IgD-negative memory B cell (primary cell): ENCODE results near the gene HAVCR1. TPM values are rescaled to one million over a fixed set of nuclear protein-coding genes. Genes with fewer than 3 reads are reported as not detected.
"Not testable (repeated sequence)": the region's sequence is repeated elsewhere in the genome, so short reads cannot be mapped to it uniquely, and the experiment has no call there.

Experiments used
- H3K27ac Mint-ChIP-seq, 3 donors: one replicate each; pipeline ENCODE4 v1.8.0; 2020 to 2022; ENCODE audit warnings: mild to moderate bottlenecking in 3 of 3, mixed read lengths in 3 of 3, moderate library complexity in 1 of 3
- H3K27me3 Mint-ChIP-seq: one replicate; pipeline ENCODE4 v1.8.0; 2021; ENCODE audit warnings: mixed read lengths
- H3K36me3 Mint-ChIP-seq: one replicate; pipeline ENCODE4 v1.8.0; 2020; ENCODE audit warnings: mild to moderate bottlenecking, mixed read lengths
- H3K4me1 Mint-ChIP-seq, 3 donors: one replicate each; pipeline ENCODE4 v1.8.0; 2020 to 2022; ENCODE audit warnings: mixed read lengths in 3 of 3, mild to moderate bottlenecking in 1 of 3
- H3K4me3 Mint-ChIP-seq, 4 donors: one replicate each; pipeline ENCODE4 v1.8.0; 2020 to 2022; ENCODE audit warnings: mild to moderate bottlenecking in 4 of 4, mixed read lengths in 4 of 4, moderate library complexity in 3 of 4
- H3K9me3 Mint-ChIP-seq, 3 donors: one replicate each; pipeline ENCODE4 v1.8.0; 2020 to 2021; ENCODE audit warnings: mixed read lengths in 3 of 3, mild to moderate bottlenecking in 1 of 3
- polyA plus RNA-seq: library from polyadenylated mRNA; unstranded; fragments of 300-500 nt; fragmentation: Illumina TruSeq; gene quantifications from one replicate; pipeline ENCODE4 v1.2.3, GENCODE V29; 2021

The HAVCR1 gene
- polyA plus RNA-seq, 1 donor from 2014 or later: not detected

GRCh38 chr5:157063776-157064430, 5.0 kb upstream of the HAVCR1 start:
- H3K36me3 Mint-ChIP-seq: no peaks in the 10 kb centered on the region
- no peak overlapping the region for H3K4me3 Mint-ChIP-seq
- peaks cover 2% of the 10 kb centered on the region for H3K27me3 Mint-ChIP-seq
- no peaks in the 10 kb centered on the region for H3K4me1 Mint-ChIP-seq
- H3K9me3 Mint-ChIP-seq: no peaks in the 10 kb centered on the region
- no peak overlapping the region for H3K27ac Mint-ChIP-seq

DNA sequence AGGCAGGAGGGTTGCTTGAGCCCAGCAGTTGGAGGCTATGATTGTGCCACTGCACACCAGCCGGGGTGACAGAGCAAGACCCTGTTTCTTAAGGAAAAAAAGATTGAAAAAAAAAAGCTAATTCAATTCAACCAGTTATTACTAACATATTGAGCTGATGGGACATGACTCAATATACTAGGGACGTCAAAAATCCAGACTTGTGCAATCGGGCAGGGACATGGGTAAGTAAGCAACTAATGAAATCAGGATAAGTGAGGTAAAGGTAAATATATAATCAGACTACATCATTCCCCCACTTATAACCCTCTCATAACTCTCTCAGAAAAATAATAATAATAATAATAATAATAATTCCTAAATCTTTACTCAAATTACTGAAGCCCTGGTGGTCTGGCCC, 975 bp upstream of the HAVCR1 start:
- H3K4me1 Mint-ChIP-seq: no peaks in the 10 kb centered on the region
- H3K27me3 Mint-ChIP-seq: peaks cover 2% of the 10 kb centered on the region
- H3K9me3 Mint-ChIP-seq: peaks cover 0 to 2% (median 0%) of the 10 kb centered on the region in 3 donors
- no peak overlapping the region for H3K4me3 Mint-ChIP-seq
- H3K36me3 Mint-ChIP-seq: no peaks in the 10 kb centered on the region
- no peak overlapping the region for H3K27ac Mint-ChIP-seq

- Mint-ChIP-seq H3K27ac (peak overlapping the region in 1 of 3 donors; percentile 22), H3K27me3 (no peaks in the 10 kb centered on the region), H3K9me3 (peaks cover 0 to 2% (median 0%) of the 10 kb centered on the region in 3 donors), H3K36me3 (no peaks in the 10 kb centered on the region), H3K4me1 (no peaks in the 10 kb centered on the region), H3K4me3 (no peak overlapping the region)
Observed at GRCh38 chr5:157057459-157058370, 1.2 kb downstream of the HAVCR1 start.

DNA sequence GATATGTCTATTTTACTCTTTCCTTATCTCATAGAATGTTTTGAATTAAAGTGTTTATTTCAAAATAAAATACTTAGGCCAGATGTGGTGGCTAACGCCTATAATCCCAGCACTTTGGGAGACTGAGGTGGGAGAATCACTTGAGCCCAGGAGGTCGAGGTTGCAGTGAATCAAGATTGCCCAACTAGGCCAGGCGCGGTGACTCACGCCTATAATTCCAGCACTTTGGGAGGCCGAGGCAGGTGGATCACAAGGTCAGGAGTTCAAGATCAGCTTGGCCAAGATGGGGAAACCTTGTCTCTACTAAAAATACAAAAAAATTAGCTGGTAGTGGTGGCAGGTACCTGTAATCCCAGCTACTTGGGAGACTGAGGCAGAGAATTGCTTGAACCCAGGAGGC, 2.1 kb downstream of the HAVCR1 start:
- H3K27ac Mint-ChIP-seq: peak overlapping the region in 1 of 3 donors; percentile 22
- not testable (repeated sequence) for H3K9me3 Mint-ChIP-seq, H3K36me3 Mint-ChIP-seq, H3K27me3 Mint-ChIP-seq, H3K4me3 Mint-ChIP-seq, H3K4me1 Mint-ChIP-seq

- no peak overlapping the region for H3K27ac Mint-ChIP-seq
Observed at GRCh38 chr5:157051604-157052245, 7.2 kb downstream of the HAVCR1 start.

GRCh38 chr5:157050050-157050449, 8.9 kb downstream of the HAVCR1 start:
- H3K27ac Mint-ChIP-seq: peak overlapping the region in 1 of 3 donors; percentile 26
- no peaks in the 10 kb centered on the region for H3K36me3 Mint-ChIP-seq
- H3K27me3 Mint-ChIP-seq: peaks cover 3% of the 10 kb centered on the region
- peak overlapping the region in 2 of 4 donors; percentile 3 to 51 for H3K4me3 Mint-ChIP-seq
- peaks cover 0 to 6% (median 0%) of the 10 kb centered on the region in 3 donors for H3K4me1 Mint-ChIP-seq
- H3K9me3 Mint-ChIP-seq: no peaks in the 10 kb centered on the region

More at GRCh38 chr5:157051604-157052245, 7.2 kb downstream of the HAVCR1 start:
- Mint-ChIP-seq H3K4me3 (no peak overlapping the region), H3K27me3 (peaks cover 3% of the 10 kb centered on the region), H3K36me3 (no peaks in the 10 kb centered on the region), H3K4me1 (peaks cover 0 to 6% (median 0%) of the 10 kb centered on the region in 3 donors), H3K9me3 (no peaks in the 10 kb centered on the region)

- peak overlapping the region in 2 of 4 donors; percentile 3 to 51 for H3K4me3 Mint-ChIP-seq
- H3K4me1 Mint-ChIP-seq: peaks cover 0 to 6% (median 0%) of the 10 kb centered on the region in 3 donors
- H3K27me3 Mint-ChIP-seq: peaks cover 3% of the 10 kb centered on the region
- H3K9me3 Mint-ChIP-seq: no peaks in the 10 kb centered on the region
- peak overlapping the region in 1 of 3 donors; percentile 26 for H3K27ac Mint-ChIP-seq
- H3K36me3 Mint-ChIP-seq: no peaks in the 10 kb centered on the region
Observed at GRCh38 chr5:157049605-157050004, 9.3 kb downstream of the HAVCR1 start.

DNA sequence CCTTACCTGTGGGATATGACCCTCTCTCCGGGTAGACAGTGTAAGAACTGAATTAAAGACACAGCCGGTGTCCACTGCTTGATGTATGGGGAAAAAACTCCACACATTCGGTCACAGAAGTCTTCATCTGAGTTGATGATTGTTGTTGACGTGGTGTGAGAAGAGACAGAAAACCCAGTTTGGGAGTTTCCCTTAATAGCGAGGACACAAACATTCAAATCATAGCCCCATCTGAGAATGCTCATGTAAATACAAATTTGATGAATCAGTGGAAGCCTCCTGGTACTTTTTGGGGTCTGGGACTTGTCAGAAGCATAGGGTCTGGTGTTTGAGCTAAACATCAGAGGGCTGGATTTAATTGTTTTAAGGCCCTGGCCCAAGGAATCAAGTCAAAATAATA, 11.0 kb downstream of the HAVCR1 start:
- Mint-ChIP-seq H3K9me3 (no peaks in the 10 kb centered on the region), H3K27me3 (peaks cover 3% of the 10 kb centered on the region), H3K4me3 (no peak overlapping the region), H3K36me3 (no peaks in the 10 kb centered on the region), H3K4me1 (peaks cover 0 to 6% (median 0%) of the 10 kb centered on the region in 3 donors), H3K27ac (no peak overlapping the region)

DNA sequence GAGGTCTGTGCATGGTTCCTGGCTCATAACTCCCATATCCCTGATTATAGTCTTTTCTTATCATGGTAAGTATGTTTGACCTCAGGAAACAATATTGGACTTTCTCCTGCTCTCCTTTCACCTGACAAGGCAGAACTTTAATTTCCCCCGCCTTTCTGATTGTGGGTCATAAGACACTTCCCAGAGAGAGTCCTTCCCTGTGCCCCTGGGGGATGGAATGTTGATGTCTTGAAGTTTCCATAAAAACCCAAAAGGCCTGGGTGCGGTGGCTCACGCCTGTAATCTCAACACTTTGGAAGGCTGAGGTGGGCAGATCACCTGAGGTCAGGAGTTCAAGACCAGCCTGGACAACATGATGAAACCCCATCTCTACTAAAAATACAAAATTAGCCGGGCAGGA, 11.9 kb downstream of the HAVCR1 start:
- H3K27ac Mint-ChIP-seq: peak overlapping the region in 1 of 3 donors; percentile 31
- not testable (repeated sequence) for H3K9me3 Mint-ChIP-seq, H3K4me1 Mint-ChIP-seq, H3K36me3 Mint-ChIP-seq, H3K27me3 Mint-ChIP-seq, H3K4me3 Mint-ChIP-seq

DNA sequence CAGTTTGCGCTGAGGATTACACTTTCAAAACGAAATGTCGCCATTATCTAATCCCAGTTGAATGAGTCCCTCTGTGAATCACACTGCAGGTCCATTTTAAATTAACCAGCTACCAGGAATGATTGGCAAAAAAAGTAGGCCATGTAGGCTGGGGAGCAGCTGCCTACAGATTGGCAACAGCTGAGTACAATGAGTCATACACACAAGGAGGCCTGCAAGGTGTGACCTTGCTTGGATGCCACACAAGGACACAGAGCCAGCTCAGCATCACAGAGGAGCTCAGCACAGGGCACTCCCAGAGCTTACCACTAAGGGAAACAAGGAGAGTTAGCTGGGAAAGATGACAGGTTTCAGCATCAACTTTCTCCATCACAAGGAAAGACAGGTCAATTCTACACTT, 12.9 kb downstream of the HAVCR1 start:
- H3K27me3 Mint-ChIP-seq: peaks cover 3% of the 10 kb centered on the region
- no peaks in the 10 kb centered on the region for H3K36me3 Mint-ChIP-seq
- no peaks in the 10 kb centered on the region for H3K9me3 Mint-ChIP-seq
- H3K27ac Mint-ChIP-seq: peak overlapping the region in 1 of 3 donors; percentile 67
- H3K4me1 Mint-ChIP-seq: peaks cover 0 to 6% (median 0%) of the 10 kb centered on the region in 3 donors
- H3K4me3 Mint-ChIP-seq: no peak overlapping the region

DNA sequence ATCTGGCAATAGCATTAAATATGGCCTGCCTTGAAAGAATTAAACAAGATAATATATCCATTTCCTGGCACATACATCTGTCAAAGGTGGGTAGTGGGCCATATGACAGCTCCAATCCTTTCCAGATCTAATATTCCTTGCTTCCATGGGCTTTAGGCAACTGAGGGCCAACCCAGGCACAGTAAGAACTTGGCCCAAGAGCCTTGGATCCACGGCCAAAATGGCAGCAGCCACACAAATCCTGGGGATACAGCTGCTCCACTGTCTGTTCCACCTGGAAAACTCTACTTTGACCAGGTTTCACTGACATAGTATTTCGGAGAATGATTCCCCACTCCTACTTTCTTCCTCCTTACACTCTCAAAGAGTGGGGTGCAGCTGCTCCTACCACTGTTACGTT, 13.3 kb downstream of the HAVCR1 start:
- peaks cover under 1% of the 10 kb centered on the region for H3K27me3 Mint-ChIP-seq
- peaks cover 0 to 6% (median 0%) of the 10 kb centered on the region in 3 donors for H3K4me1 Mint-ChIP-seq

GRCh38 chr5:157038568-157039187, 20.2 kb downstream of the HAVCR1 start:
- Mint-ChIP-seq H3K27me3 (no peaks in the 10 kb centered on the region), H3K27ac (peak overlapping the region in 1 of 3 donors; percentile 1), H3K9me3 (no peaks in the 10 kb centered on the region), H3K4me3 (peak overlapping the region in 1 of 4 donors; percentile 11), H3K4me1 (peaks cover 6 to 9% (median 6%) of the 10 kb centered on the region in 3 donors), H3K36me3 (no peaks in the 10 kb centered on the region)

More for the DNA sequence above, 13.3 kb downstream of the HAVCR1 start:
- Mint-ChIP-seq H3K36me3 (no peaks in the 10 kb centered on the region), H3K4me3 (no peak overlapping the region), H3K9me3 (no peaks in the 10 kb centered on the region), H3K27ac (no peak overlapping the region)

- not testable (repeated sequence) for H3K27me3 Mint-ChIP-seq, H3K27ac Mint-ChIP-seq, H3K9me3 Mint-ChIP-seq, H3K4me1 Mint-ChIP-seq, H3K4me3 Mint-ChIP-seq, H3K36me3 Mint-ChIP-seq
Observed at GRCh38 chr5:157034106-157035072, 24.5 kb downstream of the HAVCR1 start.

DNA sequence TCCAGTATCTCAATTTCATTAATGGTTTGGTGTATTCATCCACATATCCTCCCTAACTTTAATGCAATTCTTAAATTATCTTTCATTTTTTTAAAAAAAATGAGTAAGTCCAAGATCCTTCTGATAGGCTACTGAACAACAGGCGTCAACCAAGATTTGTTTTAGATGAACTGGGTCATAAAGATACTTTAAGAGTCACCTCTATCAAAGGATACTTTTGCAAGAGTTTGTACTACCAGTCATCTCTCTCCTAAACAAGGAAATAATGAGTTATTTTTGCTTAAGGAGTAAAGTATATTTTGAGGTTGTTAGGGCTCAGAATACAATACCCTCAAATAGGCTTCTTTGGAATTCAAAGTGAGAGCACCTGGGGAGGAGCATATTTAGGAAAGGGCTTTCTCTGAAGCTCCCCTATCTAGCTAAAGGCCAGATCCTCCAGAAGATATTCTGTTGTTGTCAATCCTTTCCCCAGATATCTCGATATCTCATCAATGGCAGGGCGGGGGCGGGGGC, 25.8 kb downstream of the HAVCR1 start:
- no peaks in the 10 kb centered on the region for H3K9me3 Mint-ChIP-seq
- H3K27ac Mint-ChIP-seq: no peak overlapping the region
- H3K4me1 Mint-ChIP-seq: peaks cover 2 to 4% (median 2%) of the 10 kb centered on the region in 3 donors
- no peaks in the 10 kb centered on the region for H3K36me3 Mint-ChIP-seq
- H3K27me3 Mint-ChIP-seq: peaks cover 2% of the 10 kb centered on the region
- H3K4me3 Mint-ChIP-seq: no peak overlapping the region
